KG1 (cell line): ENCODE data around the gene TANK.
"Not testable (repeated sequence)": the region's sequence is repeated elsewhere in the genome, so short reads cannot be mapped to it uniquely, and the experiment has no call there.

Experiments used
- DNase-seq: peaks from one replicate; lab custom pipeline; 2025; lab: John Stamatoyannopoulos, UW

The TANK gene

GRCh38 chr2:161279230-161279815, 119.1 kb downstream of the TANK start:
- not testable (repeated sequence) for DNase-seq

GRCh38 chr2:161280906-161281323, 120.7 kb downstream of the TANK start:
- not testable (repeated sequence) for DNase-seq

GRCh38 chr2:161281615-161282310, 121.5 kb downstream of the TANK start:
- not testable (repeated sequence) for DNase-seq

GRCh38 chr2:161282311-161282644, 122.0 kb downstream of the TANK start:
- not testable (repeated sequence) for DNase-seq

- DNase-seq = no peak
Measured at GRCh38 chr2:161283926-161284325, 123.7 kb downstream of the TANK start.
